Type B pancreatic cell (in vitro differentiated cells): ENCODE results near the gene NDUFS1. TPM values are rescaled to one million over a fixed set of nuclear protein-coding genes. Genes with fewer than 3 reads are reported as not detected.
A peak's percentile ranks its signal among the peaks of the same experiment; 100 is the strongest.
"Not testable (repeated sequence)": the region's sequence is repeated elsewhere in the genome, so short reads cannot be mapped to it uniquely, and the experiment has no call there.

Source experiments
- DNase-seq: peaks from one replicate; pipeline ENCODE4 v3.0.0; 2021; ENCODE audit warnings: mixed read lengths; ENCODE audit not compliant: unreplicated experiment; ENCODE audit errors: extremely low spot score
- H3K27ac Mint-ChIP-seq: 2 replicates; pipeline ENCODE4 v1.8.0; 2021; ENCODE audit warnings: mild to moderate bottlenecking, mixed read lengths
- H3K27me3 Mint-ChIP-seq: 2 replicates; pipeline ENCODE4 v1.8.0; 2021; ENCODE audit warnings: mixed read lengths
- H3K36me3 Mint-ChIP-seq: 2 replicates; pipeline ENCODE4 v1.8.0; 2021; ENCODE audit warnings: mixed read lengths
- H3K4me1 Mint-ChIP-seq: one replicate; pipeline ENCODE4 v1.8.0; 2021; ENCODE audit warnings: mixed read lengths; ENCODE audit not compliant: unreplicated experiment
- H3K4me3 Mint-ChIP-seq: 2 replicates; pipeline ENCODE4 v1.8.0; 2021; ENCODE audit warnings: mild to moderate bottlenecking, mixed read lengths
- H3K9me3 Mint-ChIP-seq: 2 replicates; pipeline ENCODE4 v1.8.0; 2021; ENCODE audit warnings: mixed read lengths
- long read RNA-seq: library from polyadenylated mRNA; unstranded; transcript quantifications from one replicate; pipeline ENCODE4 v2.0.0, GENCODE V29; 2020
- total RNA-seq: library from RNA; stranded (reverse); gene quantifications from 2 replicates; pipeline ENCODE4 v1.2.1, GENCODE V29; 2021; ENCODE audit warnings: low replicate concordance
- TF ChIP-seq, protein P1 (sequence below): fragments of 200-600 bp; sonication (generic); conservative IDR thresholded peaks from 2 replicates; pipeline ENCODE4 v1.5.0; 2021; ENCODE audit warnings: antibody characterized with exemption, mild to moderate bottlenecking

Gene NDUFS1
- total RNA-seq = 81.5 and 95.9 TPM in 2 replicates
- long read RNA-seq, full-length matches to known transcripts = 340 of 390 reads
- long read RNA-seq, partial matches to known transcripts = 18 of 390 reads
- long read RNA-seq, other reads (novel, unspliced or antisense) = 32 of 390 reads

GRCh38 chr2:206159346-206160124, at the start of gene NDUFS1, which contains the start of gene EEF1B2:
Gene NDUFS1 (minus strand): TSS chr2:206159444. CDS start chr2:206153678, 5,766 bp downstream.
Gene EEF1B2 (plus strand): TSS chr2:206159895. CDS start chr2:206159980, 85 bp downstream.
- H3K36me3 Mint-ChIP-seq = peaks cover 42% of the 10 kb centered on the region
- peaks cover 32% of the 10 kb centered on the region for H3K4me1 Mint-ChIP-seq
- TF ChIP-seq, protein P1, sequence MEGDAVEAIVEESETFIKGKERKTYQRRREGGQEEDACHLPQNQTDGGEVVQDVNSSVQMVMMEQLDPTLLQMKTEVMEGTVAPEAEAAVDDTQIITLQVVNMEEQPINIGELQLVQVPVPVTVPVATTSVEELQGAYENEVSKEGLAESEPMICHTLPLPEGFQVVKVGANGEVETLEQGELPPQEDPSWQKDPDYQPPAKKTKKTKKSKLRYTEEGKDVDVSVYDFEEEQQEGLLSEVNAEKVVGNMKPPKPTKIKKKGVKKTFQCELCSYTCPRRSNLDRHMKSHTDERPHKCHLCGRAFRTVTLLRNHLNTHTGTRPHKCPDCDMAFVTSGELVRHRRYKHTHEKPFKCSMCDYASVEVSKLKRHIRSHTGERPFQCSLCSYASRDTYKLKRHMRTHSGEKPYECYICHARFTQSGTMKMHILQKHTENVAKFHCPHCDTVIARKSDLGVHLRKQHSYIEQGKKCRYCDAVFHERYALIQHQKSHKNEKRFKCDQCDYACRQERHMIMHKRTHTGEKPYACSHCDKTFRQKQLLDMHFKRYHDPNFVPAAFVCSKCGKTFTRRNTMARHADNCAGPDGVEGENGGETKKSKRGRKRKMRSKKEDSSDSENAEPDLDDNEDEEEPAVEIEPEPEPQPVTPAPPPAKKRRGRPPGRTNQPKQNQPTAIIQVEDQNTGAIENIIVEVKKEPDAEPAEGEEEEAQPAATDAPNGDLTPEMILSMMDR = no peak
- no peaks in the 10 kb centered on the region for H3K27me3 Mint-ChIP-seq
- H3K9me3 Mint-ChIP-seq = peaks cover 4% of the 10 kb centered on the region
- peak within 1 kb of the TSS; percentile 99 for H3K4me3 Mint-ChIP-seq
- peak; percentile 97 for DNase-seq
- H3K27ac Mint-ChIP-seq = peak within 1 kb of the TSS; percentile 98

- Mint-ChIP-seq H3K27me3 (no peaks in the 10 kb centered on the region), H3K9me3 (no peaks in the 10 kb centered on the region), H3K36me3 (no peaks in the 10 kb centered on the region), H3K27ac (no peak overlapping the region), H3K4me1 (peaks cover 20% of the 10 kb centered on the region), H3K4me3 (no peak overlapping the region)
- DNase-seq = no peak
- TF ChIP-seq, protein P1 = no peak
Measured at GRCh38 chr2:206208900-206209299, 49.7 kb upstream of the NDUFS1 start.

GRCh38 chr2:206207316-206207715, 48.1 kb upstream of the NDUFS1 start:
- not testable (repeated sequence) for H3K36me3 Mint-ChIP-seq, H3K9me3 Mint-ChIP-seq, H3K4me1 Mint-ChIP-seq, H3K27me3 Mint-ChIP-seq, H3K4me3 Mint-ChIP-seq, H3K27ac Mint-ChIP-seq, DNase-seq

DNA sequence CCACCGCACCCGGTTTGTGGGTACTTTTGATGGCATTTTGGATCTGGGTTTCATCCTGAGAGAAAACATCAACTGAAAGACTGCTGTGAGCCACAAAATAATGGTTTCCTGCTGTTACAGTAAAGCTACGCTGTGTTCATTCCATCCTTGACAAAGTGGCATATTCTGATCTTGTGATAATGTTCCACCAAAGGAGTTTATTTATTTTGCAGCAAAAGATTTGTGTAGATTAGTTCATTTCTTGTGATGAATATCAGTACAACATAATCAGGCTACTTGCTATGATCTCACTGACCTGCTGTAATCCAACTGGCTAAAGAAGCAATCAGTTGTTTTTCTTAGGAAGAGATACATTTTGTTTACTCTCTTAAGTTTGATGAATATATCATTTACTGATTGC, 45.5 kb upstream of the NDUFS1 start:
- Mint-ChIP-seq H3K27ac (no peak overlapping the region), H3K27me3 (no peaks in the 10 kb centered on the region), H3K4me1 (peaks cover 5% of the 10 kb centered on the region), H3K36me3 (no peaks in the 10 kb centered on the region), H3K9me3 (no peaks in the 10 kb centered on the region), H3K4me3 (no peak overlapping the region)
- DNase-seq = no peak
- TF ChIP-seq, protein P1 = no peak

- Mint-ChIP-seq H3K4me1 (peaks cover 11% of the 10 kb centered on the region), H3K27me3 (no peaks in the 10 kb centered on the region), H3K36me3 (no peaks in the 10 kb centered on the region), H3K27ac (no peak overlapping the region), H3K4me3 (no peak overlapping the region), H3K9me3 (peaks cover 3% of the 10 kb centered on the region)
- TF ChIP-seq, protein P1 = no peak
- DNase-seq = no peak
Measured at GRCh38 chr2:206203331-206203730, 44.1 kb upstream of the NDUFS1 start.

DNA sequence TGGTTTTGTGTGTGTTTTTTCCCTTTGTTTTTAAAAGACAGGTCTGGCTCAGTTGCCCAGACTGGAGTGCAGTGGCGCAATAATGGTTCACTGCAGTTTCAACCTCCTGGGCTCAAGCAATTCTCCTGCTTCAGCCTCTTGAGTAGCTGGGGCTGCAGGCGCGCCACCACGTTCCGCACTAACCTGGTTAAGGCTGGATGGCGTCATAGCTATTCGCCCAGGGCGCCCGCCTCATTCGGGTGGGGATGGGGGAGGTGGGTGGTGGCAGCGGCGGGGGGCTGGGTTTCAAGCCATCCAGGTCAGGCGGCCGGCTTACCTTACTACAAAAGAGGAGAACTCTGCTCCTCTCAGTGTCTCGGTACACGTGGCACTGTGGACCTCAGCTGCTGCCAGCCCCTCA, 43.2 kb upstream of the NDUFS1 start:
- TF ChIP-seq, protein P1 = no peak
- H3K4me3 Mint-ChIP-seq = no peak overlapping the region
- no peaks in the 10 kb centered on the region for H3K36me3 Mint-ChIP-seq
- H3K9me3 Mint-ChIP-seq = peaks cover 3% of the 10 kb centered on the region
- no peaks in the 10 kb centered on the region for H3K27me3 Mint-ChIP-seq
- DNase-seq = no peak
- H3K27ac Mint-ChIP-seq = no peak overlapping the region
- peaks cover 11% of the 10 kb centered on the region for H3K4me1 Mint-ChIP-seq
